ENCODE data around the gene ANKRD28. TPM values are rescaled to one million over a fixed set of nuclear protein-coding genes. Genes with fewer than 3 reads are reported as not detected.

Gene ANKRD28
- polyA plus RNA-seq, 1 of the 3 experiments (the other 2 are of a cell fraction), result 74.8 TPM

- no peak overlapping the region for H2AFZ ChIP-seq (ENCODE audit: low read depth)
- ChIA-PET CTCF (interaction anchor here (0.8 to 1.2 kb wide), 3 partner anchors 12 to 1121 kb away, joined by 3 read pairs; no protein-coding TSS in a partner anchor), POLR2A (no interaction called here)
- no peak for DNase-seq
- H3K4me2 ChIP-seq, result no peak overlapping the region
- H3F3A ChIP-seq (replicated peaks; ENCODE audit: insufficient read depth), result peaks cover 48% of the 10 kb centered on the region
- no peak overlapping the region for H3K9ac ChIP-seq
- no peak overlapping the region for H3K4me3 ChIP-seq (ENCODE audit: low read depth in 2 of 2, low read length in 1 of 2)
- no peaks in the 10 kb centered on the region for H3K9me2 ChIP-seq
- H3K9me3 ChIP-seq, result no peaks in the 10 kb centered on the region
- no peaks in the 10 kb centered on the region for H3K27me3 ChIP-seq (ENCODE audit: insufficient read depth)
- H4K20me1 ChIP-seq (ENCODE audit: insufficient read depth), result no peaks in the 10 kb centered on the region
- WGBS (ENCODE audit: low lambda C conversion rate), result 59% methylated on average over 3 of the region's 3 CpGs
- TF ChIP-seq REST (IDR thresholded peaks at IDR 0.05; ENCODE audit: low read depth, low read length) (no peak), USF2 (IDR thresholded peaks at IDR 0.05; ENCODE audit: borderline replicate concordance, low read depth, low read length) (no peak), MAX (IDR thresholded peaks at IDR 0.05; ENCODE audit: low read depth) (no peak), FOSL2 (IDR thresholded peaks at IDR 0.05; ENCODE audit: borderline replicate concordance, low read depth) (no peak), SIN3A (IDR thresholded peaks at IDR 0.05; ENCODE audit: borderline replicate concordance, low read depth, low read length) (no peak), JUND (IDR thresholded peaks at IDR 0.05) (no peak), POLR2AphosphoS5 (IDR thresholded peaks at IDR 0.05; ENCODE audit: low read depth, low read length) (no peak), RAD21 (IDR thresholded peaks at IDR 0.05; ENCODE audit: low read length) (no peak), CTCF (IDR thresholded peaks at IDR 0.05) (no peak), MXI1 (IDR thresholded peaks at IDR 0.05; ENCODE audit: low read depth, low read length) (no peak), RCOR1 (IDR thresholded peaks at IDR 0.05; ENCODE audit: low read length) (no peak), GATA2 (CRISPR knock-in tag; IDR thresholded peaks at IDR 0.05) (no peak), EP300 (IDR thresholded peaks at IDR 0.05; ENCODE audit: borderline replicate concordance in 1 of 2, low read depth in 1 of 2, low read length in 1 of 2) (no peak)
- H3K79me2 ChIP-seq (ENCODE audit: insufficient read depth), result peaks cover 86% of the 10 kb centered on the region
- H3K27ac ChIP-seq (ENCODE audit: low read depth in 2 of 2, low read length in 1 of 2), result no peak overlapping the region
- H3K4me1 ChIP-seq (ENCODE audit: control insufficient read depth in 1 of 2, insufficient read depth in 2 of 2, low read depth in 1 of 2, low read length in 1 of 2), result no peaks in the 10 kb centered on the region; a peak in 1 of 4 replicates
- peaks cover 40 to 93% of the 10 kb centered on the region in 2 experiments for H3K36me3 ChIP-seq (replicated peaks in 1 of 2; ENCODE audit: control insufficient read depth in 1 of 2, insufficient read depth in 2 of 2, low read length in 1 of 2)
These were observed 74.7 kb downstream of the ANKRD28 start for GRCh38 chr3:15722877-15723623.

All from SK-N-SH (cell line).